ENCODE measurements around the gene GATD1.

GRCh38 chr11:790721-791564 is 13.7 kb upstream of the GATD1 start:
- TF ChIP-seq EZH2phosphoT487 (IDR thresholded peaks at IDR 0.05; ENCODE audit: low read depth) = no peak
- TF ChIP-seq CTCF (IDR thresholded peaks at IDR 0.05; ENCODE audit: low read depth, low read length) = no peak
